Keratinocyte (primary cell): Measurements from ENCODE around the gene ENTPD2. TPM values are rescaled to one million over a fixed set of nuclear protein-coding genes. Genes with fewer than 3 reads are reported as not detected.

Experiments used
- DNase-seq: peaks from one replicate; pipeline ENCODE4 v3.0.0-alpha.2; 2011; ENCODE audit warnings: low read depth, missing footprints, low spot score
- FAIRE-seq: peaks from 2 replicates; lab custom pipeline; 2011; peaks lifted over from hg19 to GRCh38; lab: Jason Lieb, UNC
- H2AFZ ChIP-seq: 2 replicates; pipeline ENCODE4 v1.6.0; 2012; ENCODE audit warnings: low read length, control low read depth, inconsistent platforms; ENCODE audit not compliant: control insufficient read depth
- H3K27ac ChIP-seq: 2 replicates; pipeline ENCODE4 v1.5.1; 2011; ENCODE audit warnings: low read length; ENCODE audit not compliant: control insufficient read depth, insufficient read depth
- H3K27me3 ChIP-seq: 3 replicates; pipeline ENCODE4 v1.6.0; 2011; ENCODE audit warnings: low read length; ENCODE audit not compliant: control insufficient read depth, insufficient read depth; ENCODE audit errors: extremely low read depth
- H3K36me3 ChIP-seq, 2 experiments: 2 replicates in 1 of 2; 3 replicates in 1 of 2; pipeline ENCODE4 v1.5.1; 2011; ENCODE audit warnings: low read length in 2 of 2, mild to moderate bottlenecking in 1 of 2; ENCODE audit not compliant: control insufficient read depth in 2 of 2, insufficient read depth in 2 of 2; ENCODE audit errors: extremely low read depth in 1 of 2
- H3K4me1 ChIP-seq: 3 replicates; pipeline ENCODE4 v1.5.1; 2011; ENCODE audit warnings: low read length; ENCODE audit not compliant: control insufficient read depth, insufficient read depth; ENCODE audit errors: extremely low read depth
- H3K4me2 ChIP-seq: 3 replicates; pipeline ENCODE4 v1.6.0; 2011; ENCODE audit warnings: low read depth, low read length; ENCODE audit not compliant: control insufficient read depth, insufficient read depth; ENCODE audit errors: extremely low read depth
- H3K4me3 ChIP-seq, 3 experiments: fragments of 200-600 bp in 1 of 3; sonication (generic) in 1 of 3; 2 replicates in 2 of 3; 3 replicates in 1 of 3; pipeline ENCODE4 v1.5.1; 2011 to 2016; ENCODE audit warnings: low read length in 3 of 3, mild to moderate bottlenecking in 3 of 3, control low read depth in 2 of 3, inconsistent platforms in 1 of 3, low read depth in 1 of 3, mixed read lengths in 1 of 3, mixed run types in 1 of 3, moderate library complexity in 1 of 3; ENCODE audit not compliant: control insufficient read depth in 2 of 3, insufficient read depth in 2 of 3; ENCODE audit errors: extremely low read depth in 1 of 3
- H3K79me2 ChIP-seq: 2 replicates; pipeline ENCODE4 v1.6.0; 2012; ENCODE audit warnings: low read length; ENCODE audit not compliant: control insufficient read depth, insufficient read depth
- H3K9ac ChIP-seq: 3 replicates; pipeline ENCODE4 v1.6.0; 2011; ENCODE audit warnings: low read length; ENCODE audit not compliant: control insufficient read depth, insufficient read depth; ENCODE audit errors: extremely low read depth
- H3K9me1 ChIP-seq: 3 replicates; pipeline ENCODE4 v1.6.0; 2011; ENCODE audit warnings: low read length; ENCODE audit not compliant: control insufficient read depth, insufficient read depth; ENCODE audit errors: extremely low read depth
- H3K9me3 ChIP-seq: 2 replicates; pipeline ENCODE4 v1.5.1; 2012; ENCODE audit warnings: low read depth, low read length; ENCODE audit not compliant: control insufficient read depth
- H4K20me1 ChIP-seq: 3 replicates; pipeline ENCODE4 v1.6.0; 2011; ENCODE audit warnings: low read length; ENCODE audit not compliant: control insufficient read depth, insufficient read depth; ENCODE audit errors: extremely low read depth
- EZH2 ChIP-seq: IDR thresholded peaks from one replicate; pipeline ENCODE4 v1.6.1; 2012; ENCODE audit warnings: inconsistent platforms, mild to moderate bottlenecking, low read length, moderate library complexity
- dilution Hi-C: fragments of 300-500 bp; cut with MboI; formaldehyde crosslinking; loops from one replicate; pipeline ENCODE4 v1.7.0; 2020; ENCODE audit warnings: low sequenced_read_pairs; ENCODE audit not compliant: extremely low pct_ligation_motif_present
- polyA plus RNA-seq, 5 experiments: library from polyadenylated mRNA; depleted of rRNA in 3 of 5; stranded (reverse) in 3 of 5; stranded (forward) in 1 of 5; unstranded in 1 of 5; fragments of >200 nt; gene quantifications; 1 replicate in 1 of 5; 2 replicates in 3 of 5; 3 replicates in 1 of 5; pipeline versions ENCODE4 v1.2.1 to v1.2.3, GENCODE V29; 2011 to 2012; ENCODE audit warnings: missing spikeins in 2 of 5, low read depth in 1 of 5, low replicate concordance in 1 of 5
- TF ChIP-seq, protein P1 (sequence below), 3 experiments: IDR thresholded peaks in 1 of 3; conservative IDR thresholded peaks in 1 of 3; optimal IDR thresholded peaks in 1 of 3; 2 replicates in 2 of 3; 3 replicates in 1 of 3; pipeline versions ENCODE3 to v1.5.1; 2011; ENCODE audit warnings: low read length in 3 of 3, mild to moderate bottlenecking in 3 of 3, moderate library complexity in 2 of 3, control low read depth in 1 of 3, inconsistent platforms in 1 of 3; ENCODE audit not compliant: insufficient read depth in 2 of 3; ENCODE audit errors: extremely low read depth in 1 of 3

Gene ENTPD2
- polyA plus RNA-seq, 1 donor (not counting 4 experiments of a cell fraction or from before 2014, with no cell fraction given): 0.52 TPM

DNA sequence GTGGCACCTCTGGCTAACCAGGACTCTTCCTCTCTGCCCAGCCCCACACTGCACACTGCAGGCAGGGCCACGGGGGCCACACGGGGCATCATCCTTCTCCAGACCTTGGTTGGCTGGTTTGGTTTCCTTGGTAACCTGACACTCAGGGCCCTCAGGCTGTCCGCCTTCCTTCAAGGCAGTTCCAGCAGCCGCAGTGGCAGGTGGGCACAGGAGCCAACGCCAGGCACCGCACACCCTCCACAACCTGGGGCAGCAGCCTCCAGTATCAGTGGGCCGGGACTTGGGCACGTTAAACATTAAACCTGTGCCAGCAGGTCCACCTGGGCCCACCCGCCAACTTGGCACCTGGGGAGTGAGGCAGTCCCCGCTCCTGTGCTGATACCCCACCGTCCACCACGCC is 9.8 kb downstream of the ENTPD2 start:
- Histone ChIP-seq H3K27me3 (peaks cover 19% of the 10 kb centered on the region), H3K27ac (no peak overlapping the region), H3K79me2 (peaks cover 2% of the 10 kb centered on the region), H3K9me1 (no peaks in the 10 kb centered on the region), H3K9me3 (no peaks in the 10 kb centered on the region), H4K20me1 (peaks cover 6% of the 10 kb centered on the region), H3K36me3 (peaks cover 0 to 2% of the 10 kb centered on the region in 2 experiments), H3K4me3 (no peak overlapping the region), H2AFZ (no peak overlapping the region), H3K4me2 (no peak overlapping the region), H3K4me1 (peaks cover 11% of the 10 kb centered on the region), H3K9ac (no peak overlapping the region)
- DNase-seq (no peak), FAIRE-seq (no peak)
- TF ChIP-seq, protein P1, sequence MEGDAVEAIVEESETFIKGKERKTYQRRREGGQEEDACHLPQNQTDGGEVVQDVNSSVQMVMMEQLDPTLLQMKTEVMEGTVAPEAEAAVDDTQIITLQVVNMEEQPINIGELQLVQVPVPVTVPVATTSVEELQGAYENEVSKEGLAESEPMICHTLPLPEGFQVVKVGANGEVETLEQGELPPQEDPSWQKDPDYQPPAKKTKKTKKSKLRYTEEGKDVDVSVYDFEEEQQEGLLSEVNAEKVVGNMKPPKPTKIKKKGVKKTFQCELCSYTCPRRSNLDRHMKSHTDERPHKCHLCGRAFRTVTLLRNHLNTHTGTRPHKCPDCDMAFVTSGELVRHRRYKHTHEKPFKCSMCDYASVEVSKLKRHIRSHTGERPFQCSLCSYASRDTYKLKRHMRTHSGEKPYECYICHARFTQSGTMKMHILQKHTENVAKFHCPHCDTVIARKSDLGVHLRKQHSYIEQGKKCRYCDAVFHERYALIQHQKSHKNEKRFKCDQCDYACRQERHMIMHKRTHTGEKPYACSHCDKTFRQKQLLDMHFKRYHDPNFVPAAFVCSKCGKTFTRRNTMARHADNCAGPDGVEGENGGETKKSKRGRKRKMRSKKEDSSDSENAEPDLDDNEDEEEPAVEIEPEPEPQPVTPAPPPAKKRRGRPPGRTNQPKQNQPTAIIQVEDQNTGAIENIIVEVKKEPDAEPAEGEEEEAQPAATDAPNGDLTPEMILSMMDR (optimal IDR thresholded peaks at IDR 0.05 in 1 of 3, IDR thresholded peaks at IDR 0.05 in 1 of 3, conservative IDR thresholded peaks at IDR 0.05 in 1 of 3; ENCODE audit: extremely low read depth in 1 of 3, insufficient read depth in 2 of 3, low read length in 3 of 3): no peak
- no peak for TF ChIP-seq EZH2
- dilution Hi-C loops: no loop called here

DNA sequence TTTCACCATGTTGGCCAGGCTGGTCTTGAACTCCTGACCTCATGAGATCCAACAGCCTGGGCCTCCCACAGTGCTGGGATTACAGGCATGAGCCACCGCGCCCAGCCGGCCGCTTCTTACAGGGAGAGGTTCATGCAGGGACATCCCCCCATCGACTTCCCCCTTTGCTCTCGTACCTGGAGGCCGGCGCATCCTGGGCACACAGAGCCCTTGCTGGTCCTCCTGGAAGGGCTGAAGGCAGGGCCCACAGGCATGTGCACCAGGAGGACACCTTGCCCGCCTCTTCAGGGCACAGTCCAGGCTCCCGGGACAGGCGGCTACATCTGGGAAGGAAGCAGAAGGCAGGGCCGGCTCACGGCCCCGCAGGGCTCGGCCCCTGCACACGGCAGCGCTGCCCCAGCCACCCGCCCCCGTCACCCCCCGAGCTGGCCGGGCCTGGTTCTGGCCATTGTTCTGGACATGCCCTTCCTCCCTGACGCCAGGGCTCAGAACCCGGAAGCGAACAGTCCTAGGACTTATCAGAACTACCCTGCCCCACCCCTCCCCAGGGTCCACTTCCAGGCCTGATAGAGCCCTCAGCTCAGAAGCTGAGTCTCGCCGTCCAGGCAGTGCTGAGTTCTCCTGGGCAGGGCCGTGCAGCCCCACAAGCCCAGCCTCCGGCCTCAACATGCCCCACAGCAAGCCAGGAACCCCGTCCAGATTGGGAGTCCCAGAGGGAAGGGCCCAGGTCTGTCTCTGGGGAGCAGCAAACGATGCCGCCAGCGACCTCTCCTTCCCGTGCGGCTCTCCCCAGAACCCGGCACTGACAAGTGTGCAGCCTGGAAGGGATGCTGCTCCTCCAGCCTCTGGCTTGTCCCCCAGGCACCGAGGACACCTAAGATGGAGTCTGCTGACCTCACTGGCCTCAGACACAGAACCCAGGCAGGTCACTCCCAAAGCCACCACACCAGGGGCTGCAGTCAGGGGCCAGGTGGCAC is 10.8 kb downstream of the ENTPD2 start:
- no peak overlapping the region for H2AFZ ChIP-seq
- peaks cover 11% of the 10 kb centered on the region for H3K4me1 ChIP-seq
- H3K9me1 ChIP-seq: no peaks in the 10 kb centered on the region
- peaks cover 2% of the 10 kb centered on the region for H3K79me2 ChIP-seq
- dilution Hi-C loops: no loop called here
- H3K9ac ChIP-seq: no peak overlapping the region
- peaks cover 0 to 4% of the 10 kb centered on the region in 2 experiments for H3K36me3 ChIP-seq
- no peaks in the 10 kb centered on the region for H3K9me3 ChIP-seq
- peaks cover 6% of the 10 kb centered on the region for H4K20me1 ChIP-seq
- no peak for TF ChIP-seq EZH2
- TF ChIP-seq, protein P1 (optimal IDR thresholded peaks at IDR 0.05 in 1 of 3, IDR thresholded peaks at IDR 0.05 in 1 of 3, conservative IDR thresholded peaks at IDR 0.05 in 1 of 3; ENCODE audit: extremely low read depth in 1 of 3, insufficient read depth in 2 of 3, low read length in 3 of 3): no peak
- H3K4me3 ChIP-seq: no peak overlapping the region
- no peak overlapping the region for H3K4me2 ChIP-seq
- H3K27me3 ChIP-seq: peaks cover 17% of the 10 kb centered on the region
- FAIRE-seq (no peak), DNase-seq (no peak)
- no peak overlapping the region for H3K27ac ChIP-seq
